Lower leg skin (tissue), 4 donors: Measurements from ENCODE around the gene TMEM129. TPM values are rescaled to one million over a fixed set of nuclear protein-coding genes. Genes with fewer than 3 reads are reported as not detected.

Experiments used
- DNase-seq, 2 donors: peaks; one replicate each; pipeline ENCODE4 v3.0.0-alpha.2; 2019; ENCODE audit warnings: low spot score in 2 of 2
- H3K4me3 ChIP-seq: fragments of 200-600 bp; sonication (generic); 2 replicates; pipeline ENCODE4 v1.5.1; 2017; ENCODE audit warnings: mild to moderate bottlenecking, low read depth; ENCODE audit not compliant: poor library complexity, severe bottlenecking
- POLR2A ChIP-seq, 2 donors: fragments of 450-650 bp; IDR thresholded peaks; one replicate each; pipeline ENCODE4 v1.6.1; 2016 to 2017; ENCODE audit warnings: antibody characterized with exemption in 2 of 2, mild to moderate bottlenecking in 1 of 2, moderate library complexity in 1 of 2
- WGBS, 2 donors: methylation state at CpG; one replicate each; pipeline ENCODE4 v1.1.5; 2018; 5-methylcytosine and 5-hydroxymethylcytosine counted together
- intact Hi-C: fragments of 100-400 bp; cut with DNase I; formaldehyde crosslinking; loops from one replicate; pipeline ENCODE4 v1.15.0; 2023; ENCODE audit warnings: low total_unique reads
- total RNA-seq, 4 donors: library from RNA; depleted of rRNA; stranded (reverse); fragments of >200 nt; gene quantifications; one replicate each; pipeline ENCODE4 v1.1.0, GENCODE V29; 2016
- TF ChIP-seq, protein P1 (sequence below), 3 donors: fragments of 450-650 bp; IDR thresholded peaks; one replicate each; pipeline ENCODE4 v1.5.1; 2016; ENCODE audit warnings: antibody characterized with exemption in 3 of 3, mild to moderate bottlenecking in 3 of 3, moderate library complexity in 2 of 3

The TMEM129 gene
- total RNA-seq, 4 donors from 2014 or later, result 31.0 to 62.0 (median 57.6) TPM

DNA sequence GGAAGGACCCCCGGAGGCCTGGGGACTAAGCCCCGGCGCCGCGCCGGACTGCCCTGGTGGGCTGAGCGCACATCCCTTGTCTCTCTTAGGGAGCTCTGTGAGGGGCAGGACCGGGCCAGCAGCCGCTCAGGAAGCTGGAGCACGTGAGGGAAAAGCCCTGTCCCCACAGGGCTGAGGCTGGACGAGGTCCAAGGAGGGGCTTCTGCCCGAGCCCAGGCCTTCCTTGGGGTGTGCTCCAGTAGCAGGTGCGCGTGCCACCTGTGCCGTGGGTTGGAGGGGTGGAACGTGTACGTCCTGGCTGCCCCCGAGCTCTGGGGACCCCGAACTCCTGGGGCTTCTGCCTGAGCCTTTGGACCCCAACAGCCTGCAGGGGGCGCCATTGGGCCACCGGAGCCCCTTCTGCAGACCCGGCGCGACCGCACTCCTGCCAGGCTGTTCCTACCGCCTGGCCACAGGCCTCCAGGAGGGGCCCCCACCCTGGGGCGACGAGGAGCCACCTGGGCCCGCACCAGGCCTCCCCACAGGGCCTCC is 27.4 kb upstream of the TMEM129 start:
- WGBS, 2 donors, result 2 to 8% methylated on average over 19 to 22 of the region's 29 CpGs
- TF ChIP-seq, protein P1, sequence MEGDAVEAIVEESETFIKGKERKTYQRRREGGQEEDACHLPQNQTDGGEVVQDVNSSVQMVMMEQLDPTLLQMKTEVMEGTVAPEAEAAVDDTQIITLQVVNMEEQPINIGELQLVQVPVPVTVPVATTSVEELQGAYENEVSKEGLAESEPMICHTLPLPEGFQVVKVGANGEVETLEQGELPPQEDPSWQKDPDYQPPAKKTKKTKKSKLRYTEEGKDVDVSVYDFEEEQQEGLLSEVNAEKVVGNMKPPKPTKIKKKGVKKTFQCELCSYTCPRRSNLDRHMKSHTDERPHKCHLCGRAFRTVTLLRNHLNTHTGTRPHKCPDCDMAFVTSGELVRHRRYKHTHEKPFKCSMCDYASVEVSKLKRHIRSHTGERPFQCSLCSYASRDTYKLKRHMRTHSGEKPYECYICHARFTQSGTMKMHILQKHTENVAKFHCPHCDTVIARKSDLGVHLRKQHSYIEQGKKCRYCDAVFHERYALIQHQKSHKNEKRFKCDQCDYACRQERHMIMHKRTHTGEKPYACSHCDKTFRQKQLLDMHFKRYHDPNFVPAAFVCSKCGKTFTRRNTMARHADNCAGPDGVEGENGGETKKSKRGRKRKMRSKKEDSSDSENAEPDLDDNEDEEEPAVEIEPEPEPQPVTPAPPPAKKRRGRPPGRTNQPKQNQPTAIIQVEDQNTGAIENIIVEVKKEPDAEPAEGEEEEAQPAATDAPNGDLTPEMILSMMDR (IDR thresholded peaks at IDR 0.05), result no peak
- no peak for TF ChIP-seq POLR2A (IDR thresholded peaks at IDR 0.05)
- intact Hi-C loops, result loop anchor here (2.0 to 5.0 kb wide), 2 partner anchors 62 to 149 kb away; no protein-coding TSS in a partner anchor
- peak in 1 of 2 donors; percentile 93 for DNase-seq
- H3K4me3 ChIP-seq, result no peak overlapping the region

DNA sequence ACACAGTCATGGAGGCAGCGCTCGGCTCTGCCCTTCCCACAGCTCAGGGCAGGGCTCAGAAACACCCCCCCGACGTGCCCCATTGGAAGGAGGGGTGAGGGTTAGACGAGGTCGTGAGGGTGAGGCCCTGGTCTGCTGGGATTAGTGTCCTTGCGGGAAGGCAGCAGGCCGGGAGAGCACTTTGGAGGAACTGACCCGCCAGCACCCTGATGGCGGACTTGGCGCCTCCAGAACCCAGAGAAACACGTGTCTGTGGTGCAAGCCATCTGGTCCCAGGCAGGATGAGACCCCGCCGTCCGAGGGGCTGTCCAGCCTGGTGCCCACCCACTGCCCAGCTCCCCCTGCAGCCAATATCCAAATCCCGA is 26.5 kb upstream of the TMEM129 start:
- no peak overlapping the region for H3K4me3 ChIP-seq
- DNase-seq, result no peak
- WGBS, 2 donors, result 86 to 90% methylated on average over 15 to 16 of the region's 16 CpGs
- TF ChIP-seq POLR2A (IDR thresholded peaks at IDR 0.05), result no peak
- TF ChIP-seq, protein P1 (IDR thresholded peaks at IDR 0.05), result no peak
- intact Hi-C loops, result loop anchor here (5.0 kb wide), 1 partner anchor 150 kb away; no protein-coding TSS in a partner anchor

DNA sequence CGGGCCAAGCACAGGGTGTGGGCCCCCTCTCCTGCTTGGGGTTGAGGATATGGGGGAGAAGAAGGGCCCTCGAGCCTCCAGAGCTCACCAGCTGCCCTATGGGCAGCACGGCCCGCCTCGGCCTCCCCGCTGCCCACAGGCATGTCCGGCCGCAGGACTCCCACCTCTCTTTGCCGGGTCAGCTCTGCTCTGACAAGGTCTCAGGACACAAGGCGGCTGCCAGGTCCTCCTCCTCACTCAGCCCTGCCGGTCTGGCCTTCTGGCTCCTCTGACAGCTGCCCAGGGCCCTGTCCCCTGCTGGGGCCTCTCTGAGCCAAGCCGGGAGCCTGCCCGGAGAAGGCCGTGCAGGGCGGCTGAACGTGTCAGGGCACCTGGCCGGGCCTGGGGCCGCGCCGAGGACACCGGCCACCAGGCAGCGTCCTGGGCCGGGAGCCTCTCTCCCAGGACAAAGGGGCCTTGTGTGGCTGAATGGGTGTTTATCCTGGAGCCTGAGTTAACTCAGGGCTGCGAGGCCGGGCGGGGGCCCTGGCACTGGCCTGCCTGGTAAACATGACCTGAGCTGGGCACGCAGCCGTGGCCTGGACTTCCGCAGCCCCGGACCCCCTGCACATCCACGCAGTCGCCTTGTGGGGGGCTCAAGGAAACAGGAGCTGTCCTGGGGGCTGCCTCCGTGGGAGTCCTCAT is 25.9 kb upstream of the TMEM129 start:
- intact Hi-C loops, result loop anchor here (5.0 kb wide), 1 partner anchor 150 kb away; no protein-coding TSS in a partner anchor
- H3K4me3 ChIP-seq, result no peak overlapping the region
- 72 to 75% methylated on average over 5 to 19 of the region's 33 CpGs for WGBS, 2 donors
- no peak for DNase-seq
- no peak for TF ChIP-seq POLR2A (IDR thresholded peaks at IDR 0.05)
- TF ChIP-seq, protein P1 (IDR thresholded peaks at IDR 0.05), result no peak

DNA sequence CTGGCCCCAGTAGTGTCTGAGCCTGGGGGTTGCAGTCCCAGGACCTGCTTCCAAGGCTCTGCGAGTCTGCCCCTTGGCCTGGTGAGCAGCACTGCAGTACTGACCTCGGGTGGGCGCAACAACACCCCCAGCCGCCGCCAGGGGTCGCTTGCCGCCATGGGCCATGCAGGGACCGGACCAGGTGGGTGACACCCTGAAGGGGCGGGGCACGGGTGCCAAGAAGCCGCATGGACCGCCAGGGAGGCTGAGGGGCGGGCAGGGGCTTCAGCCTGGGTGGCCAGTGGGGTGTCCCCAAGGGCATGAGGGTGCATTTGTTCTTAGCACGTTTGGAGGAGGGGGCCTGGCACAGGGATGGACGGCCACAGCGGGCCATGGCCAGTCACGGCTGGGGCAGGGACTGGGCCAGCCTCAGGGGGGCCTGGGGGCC is 25.2 kb upstream of the TMEM129 start:
- WGBS, 2 donors, result 28 to 50% methylated on average over 3 to 11 of the region's 17 CpGs
- no peak overlapping the region for H3K4me3 ChIP-seq
- TF ChIP-seq, protein P1 (IDR thresholded peaks at IDR 0.05), result peak in 1 of 3 donors; percentile 12
- no peak for TF ChIP-seq POLR2A (IDR thresholded peaks at IDR 0.05)
- DNase-seq, result peak in 1 of 2 donors; percentile 93
- intact Hi-C loops, result loop anchor here (5.0 kb wide), 1 partner anchor 151 kb away; no protein-coding TSS in a partner anchor

DNA sequence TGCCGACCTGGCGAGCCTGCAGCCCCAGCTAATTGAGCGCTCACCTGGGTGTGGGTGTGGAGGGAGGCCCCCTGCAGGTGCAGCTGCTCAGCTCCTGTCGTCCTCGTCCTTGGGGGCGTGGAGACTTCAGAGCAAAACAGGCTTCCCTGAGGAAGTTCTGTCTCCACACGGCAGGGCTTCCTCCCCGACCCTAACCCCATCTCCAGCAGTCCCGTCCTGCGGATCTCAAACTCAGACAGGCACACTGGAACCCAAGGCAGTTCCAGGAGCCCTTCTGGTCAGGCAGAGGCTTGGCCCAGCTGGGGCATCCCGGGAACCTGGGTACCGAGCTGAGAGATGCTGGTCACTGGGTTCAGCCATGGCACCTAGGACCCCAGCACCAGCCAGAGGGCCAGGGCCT is 24.6 kb upstream of the TMEM129 start:
- no peak for DNase-seq
- TF ChIP-seq POLR2A (IDR thresholded peaks at IDR 0.05), result no peak
- TF ChIP-seq, protein P1 (IDR thresholded peaks at IDR 0.05), result no peak

More for the DNA sequence above, 24.6 kb upstream of the TMEM129 start:
- no peak overlapping the region for H3K4me3 ChIP-seq
- intact Hi-C loops, result loop anchor here (5.0 kb wide), 1 partner anchor 152 kb away; no protein-coding TSS in a partner anchor
- WGBS, 2 donors, result 80 to 83% methylated on average over 11 to 12 of the region's 12 CpGs
